ENCODE data around the gene PHEX. TPM values are rescaled to one million over a fixed set of nuclear protein-coding genes. Genes with fewer than 3 reads are reported as not detected.

PHEX gene
- total RNA-seq, 1 experiment from 2014 or later: 0.04 TPM

GRCh38 chrX:22163326-22163725 lies 131.2 kb downstream of the PHEX start (continued):
- TF ChIP-seq, protein P1, sequence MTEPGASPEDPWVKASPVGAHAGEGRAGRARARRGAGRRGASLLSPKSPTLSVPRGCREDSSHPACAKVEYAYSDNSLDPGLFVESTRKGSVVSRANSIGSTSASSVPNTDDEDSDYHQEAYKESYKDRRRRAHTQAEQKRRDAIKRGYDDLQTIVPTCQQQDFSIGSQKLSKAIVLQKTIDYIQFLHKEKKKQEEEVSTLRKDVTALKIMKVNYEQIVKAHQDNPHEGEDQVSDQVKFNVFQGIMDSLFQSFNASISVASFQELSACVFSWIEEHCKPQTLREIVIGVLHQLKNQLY (CRISPR knock-in tag; IDR thresholded peaks at IDR 0.05): no peak
- TF ChIP-seq GABPB1 (CRISPR knock-in tag; IDR thresholded peaks at IDR 0.05): no peak

DNA sequence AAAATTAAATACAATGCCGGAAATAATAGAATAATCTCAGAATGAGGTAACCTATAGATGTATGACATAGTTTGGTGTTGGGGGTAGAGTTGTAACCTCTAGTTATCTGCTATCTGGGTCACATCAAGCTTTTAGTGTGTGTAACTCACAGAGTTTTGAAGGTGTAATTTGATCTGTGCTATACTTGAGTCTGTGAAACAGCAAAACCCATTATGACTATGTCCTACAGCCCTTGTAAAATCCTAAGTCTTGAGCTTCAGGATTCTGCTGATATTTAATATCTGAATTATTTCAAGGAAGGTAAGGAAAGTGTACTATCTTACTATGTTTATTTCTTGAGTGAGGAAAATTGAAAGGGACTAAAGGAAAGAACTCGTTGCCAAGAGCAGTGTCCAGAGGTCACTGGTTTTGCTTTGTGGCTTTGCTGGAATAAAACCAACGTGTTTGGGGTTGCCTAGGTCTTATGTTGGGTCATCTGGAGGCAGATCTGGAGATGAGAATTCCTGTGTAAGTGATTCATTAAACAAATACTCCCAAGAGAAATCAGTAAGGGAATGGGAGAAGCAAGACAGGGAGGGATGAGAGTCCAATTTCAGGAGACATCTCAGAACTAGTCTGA lies 132.8 kb downstream of the PHEX start:
- H3K9me3 Mint-ChIP-seq: no peaks in the 10 kb centered on the region
- POLR2A ChIA-PET: no interaction called here
- H3K27me3 Mint-ChIP-seq (ENCODE audit: low read depth): no peaks in the 10 kb centered on the region
- DNase-seq (ENCODE audit: low spot score) (no peak), ATAC-seq (no peak)
- H3K27ac Mint-ChIP-seq: no peak overlapping the region
- H3K36me3 Mint-ChIP-seq: no peaks in the 10 kb centered on the region
- H3K4me3 Mint-ChIP-seq: no peak overlapping the region
- CTCF ChIA-PET: interaction anchor here (1.0 kb wide), 1 partner anchor 29 kb away, joined by 3 read pairs; no protein-coding TSS in a partner anchor
- peaks cover 2% of the 10 kb centered on the region; the same call in 1 of the 2 replicates for H3K4me1 Mint-ChIP-seq
- no peak for TF ChIP-seq ZNF138 (CRISPR knock-in tag; conservative IDR thresholded peaks at IDR 0.05)
- TF ChIP-seq GRHL2 (CRISPR knock-in tag; IDR thresholded peaks at IDR 0.05; ENCODE audit: insufficient replicate concordance, severe bottlenecking): no peak
- no peak for TF ChIP-seq JUN (CRISPR knock-in tag; IDR thresholded peaks at IDR 0.05)
- TF ChIP-seq TEAD1 (CRISPR knock-in tag; IDR thresholded peaks at IDR 0.05): no peak
- TF ChIP-seq, protein P2, sequence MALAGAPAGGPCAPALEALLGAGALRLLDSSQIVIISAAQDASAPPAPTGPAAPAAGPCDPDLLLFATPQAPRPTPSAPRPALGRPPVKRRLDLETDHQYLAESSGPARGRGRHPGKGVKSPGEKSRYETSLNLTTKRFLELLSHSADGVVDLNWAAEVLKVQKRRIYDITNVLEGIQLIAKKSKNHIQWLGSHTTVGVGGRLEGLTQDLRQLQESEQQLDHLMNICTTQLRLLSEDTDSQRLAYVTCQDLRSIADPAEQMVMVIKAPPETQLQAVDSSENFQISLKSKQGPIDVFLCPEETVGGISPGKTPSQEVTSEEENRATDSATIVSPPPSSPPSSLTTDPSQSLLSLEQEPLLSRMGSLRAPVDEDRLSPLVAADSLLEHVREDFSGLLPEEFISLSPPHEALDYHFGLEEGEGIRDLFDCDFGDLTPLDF (CRISPR knock-in tag; IDR thresholded peaks at IDR 0.05): no peak
- no peak for TF ChIP-seq FOXP4 (CRISPR knock-in tag; IDR thresholded peaks at IDR 0.05)
- TF ChIP-seq RORB (CRISPR knock-in tag; IDR thresholded peaks at IDR 0.05): no peak
- TF ChIP-seq NFATC4 (CRISPR knock-in tag; IDR thresholded peaks at IDR 0.05): no peak
- TF ChIP-seq ELF4 (CRISPR knock-in tag; IDR thresholded peaks at IDR 0.05; ENCODE audit: low read depth): no peak
- no peak for TF ChIP-seq ZNF512 (CRISPR knock-in tag; IDR thresholded peaks at IDR 0.05; ENCODE audit: borderline replicate concordance)
- TF ChIP-seq ZBTB43 (CRISPR knock-in tag; IDR thresholded peaks at IDR 0.05): no peak
- TF ChIP-seq E2F4 (CRISPR knock-in tag; IDR thresholded peaks at IDR 0.05; ENCODE audit: borderline replicate concordance, low read depth): no peak
